GM20000 (cell line): ENCODE data around the gene TBC1D13.

Source experiments
- DNase-seq: peaks from one replicate; pipeline ENCODE4 v3.0.0; 2012; ENCODE audit warnings: low spot score
- TF ChIP-seq, protein P1 (sequence below): IDR thresholded peaks from 2 replicates; pipeline ENCODE4 v1.5.1; 2012; ENCODE audit warnings: mild to moderate bottlenecking, control low read depth; ENCODE audit errors: extremely low read depth, missing control alignments

The TBC1D13 gene

GRCh38 chr9:128818099-128818838 is 31.2 kb downstream of the TBC1D13 start, which contains the start of gene ENDOG:
Gene ENDOG (plus strand): TSS chr9:128818500. CDS start chr9:128818685, 185 bp downstream.
- TF ChIP-seq, protein P1, sequence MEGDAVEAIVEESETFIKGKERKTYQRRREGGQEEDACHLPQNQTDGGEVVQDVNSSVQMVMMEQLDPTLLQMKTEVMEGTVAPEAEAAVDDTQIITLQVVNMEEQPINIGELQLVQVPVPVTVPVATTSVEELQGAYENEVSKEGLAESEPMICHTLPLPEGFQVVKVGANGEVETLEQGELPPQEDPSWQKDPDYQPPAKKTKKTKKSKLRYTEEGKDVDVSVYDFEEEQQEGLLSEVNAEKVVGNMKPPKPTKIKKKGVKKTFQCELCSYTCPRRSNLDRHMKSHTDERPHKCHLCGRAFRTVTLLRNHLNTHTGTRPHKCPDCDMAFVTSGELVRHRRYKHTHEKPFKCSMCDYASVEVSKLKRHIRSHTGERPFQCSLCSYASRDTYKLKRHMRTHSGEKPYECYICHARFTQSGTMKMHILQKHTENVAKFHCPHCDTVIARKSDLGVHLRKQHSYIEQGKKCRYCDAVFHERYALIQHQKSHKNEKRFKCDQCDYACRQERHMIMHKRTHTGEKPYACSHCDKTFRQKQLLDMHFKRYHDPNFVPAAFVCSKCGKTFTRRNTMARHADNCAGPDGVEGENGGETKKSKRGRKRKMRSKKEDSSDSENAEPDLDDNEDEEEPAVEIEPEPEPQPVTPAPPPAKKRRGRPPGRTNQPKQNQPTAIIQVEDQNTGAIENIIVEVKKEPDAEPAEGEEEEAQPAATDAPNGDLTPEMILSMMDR = peak; percentile 93
- DNase-seq = peak; percentile 99

DNA sequence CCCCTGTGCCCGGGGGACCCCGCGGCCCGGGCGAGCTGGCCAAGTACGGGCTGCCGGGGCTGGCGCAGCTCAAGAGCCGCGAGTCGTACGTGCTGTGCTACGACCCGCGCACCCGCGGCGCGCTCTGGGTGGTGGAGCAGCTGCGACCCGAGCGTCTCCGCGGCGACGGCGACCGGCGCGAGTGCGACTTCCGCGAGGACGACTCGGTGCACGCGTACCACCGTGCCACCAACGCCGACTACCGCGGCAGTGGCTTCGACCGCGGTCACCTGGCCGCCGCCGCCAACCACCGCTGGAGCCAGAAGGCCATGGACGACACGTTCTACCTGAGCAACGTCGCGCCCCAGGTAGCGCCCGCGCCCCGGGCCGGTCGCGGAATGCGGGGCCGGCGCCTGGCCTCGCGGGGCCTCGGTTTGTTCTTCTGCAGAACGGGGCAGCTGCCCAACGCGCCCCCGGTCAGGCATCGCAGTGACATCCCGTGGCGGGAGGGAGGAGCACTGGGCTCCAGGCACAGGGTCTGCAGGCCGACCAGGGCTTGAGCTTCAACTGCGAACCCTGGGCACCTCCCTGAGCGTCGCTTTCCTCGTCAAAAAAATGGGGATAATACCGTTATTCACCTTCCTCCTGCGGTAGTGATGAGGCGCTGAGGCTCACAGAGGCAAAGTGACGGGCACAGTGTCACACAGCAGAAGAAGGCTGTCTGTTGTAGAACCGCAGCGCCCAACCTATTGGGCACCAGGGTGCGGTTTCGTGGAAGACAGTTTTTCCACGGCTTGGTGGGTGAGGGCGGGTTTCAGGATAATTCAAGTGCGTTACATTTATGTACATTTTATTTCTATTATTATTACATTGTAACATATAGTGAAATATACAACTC is 32.0 kb downstream of the TBC1D13 start:
- TF ChIP-seq, protein P1 = no peak
- peak; percentile 79 for DNase-seq

GRCh38 chr9:128819716-128820664 is 32.9 kb downstream of the TBC1D13 start:
- DNase-seq = no peak
- TF ChIP-seq, protein P1 = no peak

DNA sequence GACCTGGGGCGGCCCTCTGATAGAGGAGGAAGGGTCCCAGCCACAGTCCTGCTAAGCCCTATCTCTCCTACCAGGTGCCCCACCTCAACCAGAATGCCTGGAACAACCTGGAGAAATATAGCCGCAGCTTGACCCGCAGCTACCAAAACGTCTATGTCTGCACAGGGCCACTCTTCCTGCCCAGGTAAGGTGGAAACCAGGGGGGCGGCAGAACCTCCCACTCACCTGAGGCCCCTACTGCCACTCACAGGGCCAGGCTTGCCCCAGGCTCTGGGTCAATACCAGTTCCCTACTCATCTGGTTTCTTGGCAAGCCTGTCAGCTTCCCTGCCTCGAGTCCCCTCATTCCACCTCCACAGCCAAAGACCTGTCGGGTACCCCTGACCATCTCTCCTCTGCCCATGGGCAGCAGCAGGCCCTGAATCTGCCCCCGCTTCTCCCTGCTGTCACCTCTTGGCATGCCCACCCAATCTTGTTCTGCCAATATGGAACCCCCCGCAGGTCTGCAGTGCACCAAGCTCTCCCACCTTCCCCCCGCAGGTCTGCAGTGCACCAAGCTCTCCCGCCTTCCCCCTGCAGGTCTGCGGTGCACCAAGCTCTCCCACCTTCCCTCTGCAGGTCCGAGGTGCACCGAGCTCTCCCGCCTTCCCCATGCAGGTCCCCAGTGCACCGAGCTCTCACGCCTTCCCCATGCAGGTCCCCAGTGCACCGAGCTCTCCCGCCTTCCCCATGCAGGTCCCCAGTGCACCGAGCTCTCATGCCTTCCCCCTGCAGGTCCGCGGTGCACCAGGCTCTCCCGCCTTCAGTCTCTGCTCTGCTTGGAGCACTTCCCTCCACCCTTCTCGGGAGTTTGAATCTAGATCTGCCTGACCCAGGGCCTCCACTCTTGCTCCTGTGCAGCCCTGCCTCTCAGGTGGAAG is 33.9 kb downstream of the TBC1D13 start:
- TF ChIP-seq, protein P1 = no peak
- DNase-seq = no peak

DNA sequence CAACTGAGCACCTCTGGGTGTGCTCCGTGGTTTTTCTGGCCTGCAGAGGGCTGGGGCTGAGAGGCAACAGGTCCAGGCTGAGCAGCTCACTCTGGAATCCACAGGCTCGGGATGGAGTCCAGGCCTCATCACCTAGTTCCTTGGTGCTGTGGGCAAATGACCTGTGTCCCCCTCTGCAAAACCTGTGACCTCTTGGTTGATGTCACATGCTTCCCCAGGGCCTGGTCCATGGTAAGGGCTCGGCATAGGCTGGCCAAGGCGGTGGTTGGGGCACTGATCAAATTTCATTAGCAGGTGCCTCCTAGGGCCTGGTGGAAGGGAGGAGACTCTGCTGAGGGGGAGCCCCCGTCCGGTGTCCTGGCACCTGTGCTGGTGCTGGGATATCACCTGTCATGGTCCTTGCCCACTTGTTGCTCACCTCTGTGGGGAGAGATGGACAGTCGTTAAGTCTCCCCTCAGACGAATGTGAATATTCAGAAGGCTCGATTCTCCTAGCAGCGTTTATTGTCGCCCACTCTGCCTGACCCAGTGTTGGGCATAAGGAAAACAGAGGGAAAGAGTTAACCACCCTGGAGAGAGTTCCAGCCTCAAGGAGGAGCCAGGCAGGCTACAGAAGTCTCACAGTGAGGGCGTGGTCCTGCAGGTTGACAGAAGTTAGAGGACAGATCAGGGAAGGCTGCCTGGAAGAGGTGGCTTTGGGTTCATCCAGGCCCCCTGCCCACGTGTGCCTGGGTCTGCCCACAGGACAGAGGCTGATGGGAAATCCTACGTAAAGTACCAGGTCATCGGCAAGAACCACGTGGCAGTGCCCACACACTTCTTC is 34.7 kb downstream of the TBC1D13 start:
- TF ChIP-seq, protein P1 = no peak
- no peak for DNase-seq
